Inflammatory macrophage (primary cell): ENCODE measurements around the gene RBBP7.

Source experiments
- DNase-seq, 2 donors: peaks; one replicate each; pipeline ENCODE4 v3.0.0-alpha.2; 2020 to 2022
- total RNA-seq, 18 experiments: gene quantifications; one replicate each; lab custom pipeline; 2026; ENCODE audit warnings: mixed read lengths in 6 of 18, inconsistent platforms in 2 of 18; lab: John Stamatoyannopoulos, UW

RBBP7 gene
- 39.8 to 149 (median 94.0) reads per million in 18 experiments for total RNA-seq

DNA sequence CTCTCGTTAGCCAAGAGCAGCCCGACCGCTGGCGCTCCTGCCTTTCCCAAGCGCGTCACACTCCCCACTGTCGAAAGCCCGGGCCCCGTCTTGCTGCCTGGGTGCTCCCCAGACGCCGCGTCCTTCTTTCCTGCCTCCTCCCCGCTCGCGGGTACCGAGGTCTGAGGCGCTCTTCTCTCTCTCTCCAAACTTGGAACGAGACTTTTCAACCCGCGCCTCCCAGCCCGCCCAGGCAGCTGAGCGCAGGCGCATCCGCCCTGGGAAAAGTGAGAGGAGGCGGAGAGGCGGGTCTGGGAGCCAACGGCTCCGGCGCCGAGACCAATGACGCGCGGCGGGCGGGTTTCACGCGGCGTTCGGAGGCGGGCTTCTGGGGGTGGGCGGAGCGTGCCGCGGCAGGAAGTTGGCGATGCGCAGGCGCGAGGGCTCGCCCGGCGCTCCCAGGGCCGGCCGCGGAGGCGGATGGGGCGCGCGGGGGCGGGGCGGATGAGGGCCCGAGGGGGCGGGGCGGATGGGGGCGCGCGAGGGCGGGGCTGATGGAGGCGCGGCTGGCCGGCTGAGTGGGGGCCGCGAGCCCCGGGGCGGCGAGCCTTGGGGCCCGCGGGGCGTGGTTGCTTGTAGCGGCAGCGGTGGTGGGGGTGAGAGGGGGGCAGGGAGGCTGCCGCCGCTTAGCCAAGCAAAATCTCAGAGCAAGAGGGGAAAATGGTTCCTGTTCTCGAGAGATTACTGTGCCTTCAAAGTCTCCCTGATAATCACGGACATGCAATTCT, at the start of gene RBBP7:
RBBP7 (minus strand) TSS at position 268 of the 767 bp plus-strand sequence. CDS start 309 bp downstream, outside the sequence.
- DNase-seq, result peak; percentile 91 to 92

DNA sequence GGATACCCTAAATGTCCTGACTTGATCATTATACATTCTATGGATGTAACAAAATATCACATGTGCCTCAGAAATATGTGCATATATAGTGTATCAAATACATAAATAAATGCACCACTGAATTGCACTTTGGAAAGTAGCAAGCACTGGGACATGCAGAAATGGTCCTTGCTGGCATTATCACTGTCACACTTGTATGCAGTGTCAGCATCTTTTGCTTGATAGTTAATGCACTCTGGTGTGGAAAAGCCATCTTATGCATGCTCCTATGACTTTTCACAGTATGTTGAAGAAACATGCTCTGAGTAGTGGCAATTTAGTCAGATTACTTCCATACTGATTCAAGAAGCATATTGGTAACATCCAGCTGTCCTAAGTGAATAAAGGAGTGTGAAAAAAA, 48.8 kb upstream of the RBBP7 start:
- no peak for DNase-seq

DNA sequence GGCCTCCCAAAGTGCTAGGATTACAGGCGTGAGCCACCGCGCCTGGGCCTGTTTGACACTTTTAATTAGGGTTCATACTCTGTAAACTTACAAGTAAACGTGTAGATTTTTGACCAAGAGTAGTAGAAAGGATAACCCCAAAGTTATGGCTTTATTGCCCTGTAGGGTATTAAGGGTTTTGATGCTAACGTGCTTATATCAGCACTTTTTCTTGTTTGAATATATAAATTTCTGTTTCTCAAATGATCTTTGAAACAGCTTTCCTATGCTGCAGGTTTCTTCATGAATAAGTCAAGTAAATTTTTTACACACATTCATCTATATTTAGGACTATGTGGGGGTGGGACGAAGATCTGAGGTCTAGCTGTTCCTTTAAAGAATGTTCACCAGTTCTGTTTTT, 47.0 kb upstream of the RBBP7 start:
- no peak for DNase-seq

DNA sequence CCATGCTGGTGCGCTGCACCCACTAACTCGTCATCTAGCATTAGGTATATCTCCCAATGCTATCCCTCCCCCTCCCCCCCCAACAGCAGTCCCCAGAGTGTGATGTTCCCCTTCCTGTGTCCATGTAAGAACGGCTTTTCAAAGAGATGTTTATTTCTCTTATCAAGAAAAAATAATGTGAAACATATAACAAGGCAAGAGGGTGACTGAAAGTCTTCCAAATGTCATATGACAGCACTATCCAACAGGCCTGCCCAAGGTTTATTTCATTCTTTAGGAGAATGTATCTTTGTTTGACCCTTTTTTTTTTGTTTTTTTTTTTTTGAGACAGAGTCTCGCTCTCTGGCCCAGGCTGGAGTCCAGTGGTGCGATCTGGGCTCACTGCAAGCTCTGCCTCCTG, 46.4 kb upstream of the RBBP7 start:
- DNase-seq, result no peak

DNA sequence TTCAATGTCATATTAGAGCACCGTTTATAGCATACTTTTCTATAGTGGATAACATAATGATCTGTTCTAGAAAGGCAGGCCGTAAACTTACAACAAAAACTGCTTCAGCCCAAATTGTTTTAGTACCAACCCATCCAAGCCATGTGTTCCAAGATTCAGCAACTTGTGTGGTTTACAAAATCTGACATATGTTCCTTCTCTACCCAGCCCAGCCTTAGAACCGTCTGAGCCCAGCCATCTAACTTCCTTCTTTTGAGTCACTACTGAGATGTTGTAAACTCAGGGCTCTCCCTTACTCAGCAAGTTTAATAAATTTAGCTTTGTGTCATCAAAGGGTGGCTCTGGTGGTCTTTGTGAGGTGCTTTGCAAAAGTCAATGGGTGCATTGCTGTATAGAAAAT, 43.9 kb upstream of the RBBP7 start:
- peak; percentile 77 to 83 for DNase-seq

DNA sequence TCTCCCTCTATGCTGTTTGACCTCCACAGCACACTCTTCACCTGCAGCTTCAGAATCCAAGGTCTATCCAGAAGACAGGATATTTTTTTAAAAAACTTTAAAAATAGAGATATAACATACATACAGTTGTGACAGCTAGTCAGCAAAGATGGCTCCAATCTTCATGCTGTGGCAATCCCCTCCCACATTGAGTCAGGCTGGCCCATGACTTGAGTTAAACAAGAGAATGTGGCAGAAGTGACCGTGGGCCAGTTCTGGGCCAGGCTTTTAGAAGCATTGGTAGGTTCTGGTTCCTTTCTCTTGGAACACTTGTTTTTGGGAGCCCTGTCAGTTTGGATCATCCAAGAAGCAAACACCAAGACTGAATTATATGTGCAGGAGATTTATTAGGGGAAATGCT, 40.2 kb upstream of the RBBP7 start:
- peak; percentile 35 to 66 for DNase-seq

DNA sequence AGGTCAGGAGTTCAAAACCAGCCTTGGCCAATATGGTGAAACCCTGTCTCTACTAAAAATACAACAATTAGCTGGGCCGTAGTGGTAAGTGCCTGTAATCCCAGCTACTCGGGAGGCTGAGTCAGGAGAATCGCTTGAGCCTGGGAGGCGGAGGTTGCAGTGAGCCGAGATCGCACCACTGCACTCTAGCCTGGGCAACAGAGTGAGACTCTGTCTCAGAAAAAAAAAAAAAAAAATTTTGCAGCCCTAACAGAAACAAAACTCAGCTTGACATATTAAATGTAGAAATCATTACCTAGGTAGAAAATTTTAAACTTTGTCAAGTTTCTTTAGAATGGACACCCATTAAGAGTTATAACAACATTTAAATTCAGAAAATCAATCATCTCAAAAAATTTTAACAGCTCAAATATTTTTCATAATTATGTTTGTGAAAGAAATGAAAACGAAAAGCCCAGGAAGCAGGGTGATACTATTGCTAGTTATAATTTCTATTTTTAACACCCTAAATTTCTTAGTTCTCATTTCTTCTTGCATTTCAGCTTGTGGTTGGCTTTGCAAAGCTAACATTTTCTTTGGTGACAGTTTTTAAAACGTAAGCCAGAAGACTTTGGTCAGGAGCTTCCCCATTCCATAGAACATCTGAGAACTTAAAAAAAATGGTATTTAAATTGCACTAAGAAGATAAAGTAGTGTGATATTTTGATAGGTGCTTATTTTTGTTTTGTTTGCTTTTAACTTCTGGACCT, 33.3 kb upstream of the RBBP7 start:
- peak; percentile 48 to 68 for DNase-seq

DNA sequence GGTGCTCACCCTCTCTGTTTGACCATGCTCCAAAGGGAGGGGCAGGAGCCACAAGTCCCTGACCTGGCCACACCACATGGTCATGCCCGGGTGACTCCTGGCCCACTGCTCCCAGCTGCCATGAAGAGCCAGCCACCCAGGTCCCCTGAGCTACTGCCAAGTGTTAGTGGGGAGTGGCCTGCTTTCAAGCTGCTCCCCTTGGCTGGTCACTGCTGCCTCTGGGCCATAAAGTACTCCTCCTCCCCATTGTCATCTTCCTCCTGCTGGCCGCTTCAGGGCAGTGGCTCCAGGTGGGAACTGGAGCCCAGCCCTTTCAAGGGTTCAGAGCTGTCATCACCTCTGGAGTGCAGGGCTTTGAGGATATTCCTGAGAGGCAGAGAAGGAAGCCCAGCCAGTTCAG, 27.3 kb upstream of the RBBP7 start:
- DNase-seq, result no peak

DNA sequence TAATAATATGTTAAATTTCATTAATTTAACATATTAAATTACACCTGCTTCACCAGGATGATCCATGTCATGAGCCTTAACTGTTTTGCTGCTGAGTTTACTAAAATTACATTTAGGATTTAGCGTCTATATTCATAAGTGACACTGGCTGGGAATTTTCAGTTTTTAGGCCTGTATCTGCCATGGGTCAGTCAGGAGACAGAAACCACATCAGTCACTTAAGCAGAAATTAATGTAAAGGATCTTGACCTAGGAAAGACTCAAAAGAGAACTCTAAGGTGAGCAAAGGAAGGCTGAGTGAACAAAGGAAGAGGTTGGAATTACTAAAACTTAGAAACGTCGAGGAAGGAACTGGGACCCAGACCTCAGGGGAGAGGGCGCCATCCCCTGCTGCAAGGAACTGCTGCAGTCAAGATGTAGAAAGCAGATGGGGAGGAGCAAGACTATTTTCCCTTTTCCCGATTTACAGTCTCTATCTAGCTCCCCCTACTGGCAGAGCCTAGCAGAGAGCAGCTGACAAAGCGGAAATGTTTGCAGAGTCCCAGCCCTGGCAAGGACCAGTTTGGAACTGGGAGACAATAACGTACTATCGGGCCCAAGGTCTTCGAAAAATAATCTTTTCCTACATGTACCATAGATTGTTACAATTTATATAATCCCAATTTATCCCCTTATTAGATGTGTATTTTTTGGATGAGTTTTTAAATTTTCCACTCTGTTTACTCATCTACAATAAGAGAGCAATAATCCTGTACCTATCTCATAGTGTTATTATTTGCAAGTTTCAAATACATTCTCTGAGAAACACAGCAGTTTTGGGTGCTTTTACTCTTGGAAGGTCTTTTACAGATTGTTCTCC, 22.6 kb upstream of the RBBP7 start:
- DNase-seq, result peak; percentile 79 to 82

DNA sequence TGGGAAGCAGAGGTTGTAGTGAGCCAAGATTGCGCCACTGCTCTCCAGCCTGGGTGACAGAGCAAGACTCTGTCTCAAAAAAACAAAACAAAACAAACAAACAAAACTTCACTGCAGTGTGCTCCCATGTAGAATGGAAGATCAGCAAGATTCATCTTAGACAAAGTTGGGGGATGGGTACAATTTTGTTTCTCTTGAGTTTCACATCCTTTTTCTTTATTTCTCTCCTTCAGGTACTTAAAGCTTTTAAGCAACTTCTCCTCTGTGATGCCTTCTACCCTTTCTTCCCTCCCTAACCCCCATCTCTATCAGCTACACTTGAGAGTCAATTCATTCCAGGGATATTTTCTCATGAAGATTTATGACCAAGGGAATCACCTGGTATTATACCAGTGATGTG, 15.5 kb upstream of the RBBP7 start:
- DNase-seq, result no peak

DNA sequence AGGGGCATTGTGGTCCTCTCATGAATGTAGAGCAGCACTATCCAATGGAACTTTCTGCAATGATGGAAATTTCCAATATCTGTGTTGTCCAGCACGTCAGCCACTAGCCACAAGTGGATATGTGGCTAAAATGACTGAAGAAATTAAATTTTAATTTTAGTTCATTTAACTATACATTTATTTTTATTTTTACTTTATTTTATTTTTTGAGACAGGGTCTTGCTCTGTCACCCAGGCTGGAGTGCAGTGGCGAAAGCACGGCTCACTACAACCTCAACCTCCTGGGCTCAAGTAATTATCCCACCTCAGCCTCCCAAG, 13.3 kb upstream of the RBBP7 start:
- DNase-seq, result no peak

DNA sequence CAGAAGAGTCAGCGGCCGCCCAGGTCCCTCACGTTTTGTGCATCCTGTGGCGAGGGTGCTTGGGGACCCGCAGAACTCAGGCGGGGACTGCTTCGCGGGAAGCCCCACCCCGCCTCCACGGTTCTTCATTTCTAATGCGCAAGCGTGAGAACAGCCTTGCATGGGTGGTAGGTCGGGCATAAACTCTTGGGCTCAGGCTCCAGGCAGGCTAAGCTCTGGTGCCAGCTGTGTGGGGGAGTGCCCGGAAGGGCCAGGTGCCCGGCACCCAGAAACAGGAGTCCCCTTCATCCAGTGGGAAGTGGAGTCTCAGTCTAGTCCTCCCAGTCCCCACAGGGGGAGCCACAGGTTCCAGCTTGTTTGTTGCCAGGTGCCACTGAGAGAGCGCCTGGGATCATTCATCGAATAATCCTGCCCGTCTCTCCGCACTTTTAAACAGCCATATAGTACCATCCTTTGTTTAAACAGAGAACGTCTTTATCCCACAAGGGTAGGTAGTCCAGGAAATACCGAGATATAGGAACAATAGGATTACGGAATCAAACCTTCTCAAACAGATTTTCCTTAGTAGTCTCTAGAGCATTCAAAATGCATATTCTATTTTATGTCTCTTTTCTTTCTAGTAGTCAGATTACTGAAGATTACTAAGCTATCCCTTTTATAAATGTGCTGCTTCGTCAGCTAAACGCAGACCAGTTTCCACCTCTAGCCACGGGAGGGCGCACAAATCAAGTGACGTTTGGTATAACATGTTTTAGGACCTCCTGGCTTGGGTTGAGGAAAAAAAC, 12.7 kb upstream of the RBBP7 start:
- DNase-seq, result peak; percentile 61 to 69

DNA sequence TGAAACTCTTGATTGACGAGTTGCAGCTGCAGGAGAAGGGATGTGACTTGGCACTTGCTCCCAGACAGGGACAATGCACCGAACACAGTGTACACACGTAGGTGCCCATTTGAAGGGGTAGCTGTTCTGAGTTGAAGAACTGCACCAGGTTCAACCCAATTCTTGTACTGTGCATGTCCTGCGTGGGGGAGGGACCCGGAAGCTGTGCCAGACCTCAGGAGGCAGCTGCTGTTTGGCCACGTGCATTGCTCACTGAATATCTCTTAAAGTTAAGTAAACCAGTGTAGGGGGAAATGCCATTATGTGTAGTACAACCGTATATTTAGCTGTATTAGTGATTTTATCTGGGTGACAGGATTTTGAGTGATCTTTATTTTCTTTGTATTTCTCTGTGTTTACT, 12.0 kb upstream of the RBBP7 start:
- peak; percentile 10 to 47 for DNase-seq

DNA sequence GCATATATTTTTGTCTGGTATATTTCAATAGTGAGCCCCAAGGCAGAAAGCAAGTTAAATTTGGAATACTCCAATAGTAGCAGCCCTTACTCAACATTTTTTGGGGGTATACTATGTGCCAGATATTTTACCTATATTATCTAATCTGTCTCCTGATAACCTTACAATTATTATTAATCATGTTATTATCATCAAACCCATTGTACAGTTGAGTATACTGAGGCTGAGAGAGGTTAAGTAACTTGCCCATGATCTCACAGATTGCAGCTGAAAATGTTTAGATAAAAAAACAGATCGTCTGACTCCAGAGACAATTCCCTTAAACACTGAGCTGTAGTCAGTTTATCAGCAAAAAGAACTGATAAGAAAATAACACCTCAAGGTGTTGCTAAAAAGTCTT, 6.5 kb upstream of the RBBP7 start:
- no peak for DNase-seq

DNA sequence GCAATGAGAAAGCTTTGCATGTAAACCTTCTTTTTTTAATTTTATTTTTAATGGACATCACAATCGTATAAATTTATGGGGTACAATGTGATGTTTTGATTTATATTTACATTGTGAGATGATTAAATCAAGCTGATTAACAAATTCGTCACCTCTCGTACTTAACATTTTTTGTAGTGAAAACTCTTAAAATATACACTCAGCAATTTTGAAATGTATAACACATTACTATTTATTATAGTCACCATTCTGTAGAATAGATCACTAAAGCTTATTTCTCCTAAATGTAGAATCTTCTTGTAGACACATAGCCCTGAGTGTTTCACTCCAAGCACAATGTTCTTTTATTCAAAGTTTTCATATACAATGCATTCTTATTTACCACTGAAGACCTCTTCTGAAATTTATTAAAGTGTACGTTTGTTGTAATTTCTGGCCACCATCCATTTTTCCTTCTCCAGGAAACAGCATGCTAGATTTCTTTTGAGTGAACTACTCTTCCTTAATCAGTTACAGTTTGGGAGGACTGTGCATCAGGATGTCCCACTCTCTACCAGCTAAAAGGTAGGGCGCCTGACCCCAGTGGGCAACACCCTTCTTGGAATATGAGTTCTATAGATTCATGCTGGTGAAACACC, 4.4 kb upstream of the RBBP7 start:
- no peak for DNase-seq

DNA sequence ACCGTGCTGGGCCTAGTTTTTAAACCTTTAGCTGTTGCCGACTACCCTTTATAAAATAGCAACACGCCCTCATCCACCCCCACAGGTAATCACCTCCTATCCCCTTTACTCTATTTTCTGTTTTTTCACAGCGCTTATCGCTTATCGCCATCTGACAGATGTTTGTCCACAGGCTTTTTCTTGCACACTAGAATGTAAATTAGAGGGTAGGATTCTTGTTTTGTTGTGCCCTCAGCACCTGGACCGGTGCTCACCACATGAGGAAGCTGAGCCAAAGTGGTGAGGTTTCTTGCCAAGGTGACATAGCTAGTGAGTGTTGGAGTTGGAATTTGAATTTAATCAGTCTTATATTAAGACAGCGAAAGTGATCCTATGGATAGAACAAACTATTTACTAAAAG, 2.9 kb upstream of the RBBP7 start:
- no peak for DNase-seq

DNA sequence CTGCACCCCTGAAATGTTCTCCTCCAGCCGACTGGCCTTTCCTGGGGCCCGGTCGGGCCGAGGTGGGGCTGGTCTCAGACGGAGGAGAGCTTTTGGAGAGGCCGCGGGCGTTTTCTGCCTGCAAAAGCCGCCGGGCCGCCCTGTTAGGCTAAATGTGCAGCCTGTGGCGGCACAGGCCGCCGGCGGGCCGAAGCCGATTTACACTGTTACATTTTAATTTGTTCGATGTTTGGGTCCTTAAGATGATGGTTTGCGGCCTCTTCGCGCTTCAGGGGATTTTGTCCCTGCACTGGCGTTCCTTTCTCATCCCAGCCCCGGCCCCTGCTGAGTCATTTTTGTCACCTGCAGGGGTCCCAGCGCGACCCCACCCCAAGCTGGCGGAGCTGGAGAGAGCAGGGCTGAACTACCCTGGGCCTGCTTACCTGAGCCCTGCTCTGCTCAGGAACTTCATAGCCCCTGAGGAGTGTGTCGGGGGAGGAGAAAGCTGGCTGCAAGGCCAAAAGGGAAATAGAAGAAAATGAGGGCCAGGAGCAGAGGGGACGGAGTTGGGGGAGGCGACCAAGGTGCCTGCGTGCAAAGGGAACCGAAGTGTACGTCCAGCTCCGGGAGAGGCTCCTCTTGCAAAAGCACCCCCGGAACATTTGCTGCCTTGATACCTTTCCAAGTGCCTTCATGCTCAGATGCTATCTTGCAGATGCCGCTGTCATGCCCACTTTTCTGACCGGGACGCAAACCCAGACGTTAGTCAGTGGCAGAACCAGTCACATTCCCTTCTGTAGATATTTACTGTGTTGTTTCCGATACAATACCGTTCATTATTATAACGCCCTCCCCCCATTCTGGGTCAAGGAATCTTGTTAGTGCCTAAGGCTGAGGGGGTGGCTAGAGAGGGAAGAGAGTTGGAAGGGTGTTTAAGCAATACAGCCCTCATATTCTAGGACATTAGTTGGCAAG, 977 bp upstream of the RBBP7 start:
- peak in 1 of 2 donors; percentile 21 for DNase-seq

DNA sequence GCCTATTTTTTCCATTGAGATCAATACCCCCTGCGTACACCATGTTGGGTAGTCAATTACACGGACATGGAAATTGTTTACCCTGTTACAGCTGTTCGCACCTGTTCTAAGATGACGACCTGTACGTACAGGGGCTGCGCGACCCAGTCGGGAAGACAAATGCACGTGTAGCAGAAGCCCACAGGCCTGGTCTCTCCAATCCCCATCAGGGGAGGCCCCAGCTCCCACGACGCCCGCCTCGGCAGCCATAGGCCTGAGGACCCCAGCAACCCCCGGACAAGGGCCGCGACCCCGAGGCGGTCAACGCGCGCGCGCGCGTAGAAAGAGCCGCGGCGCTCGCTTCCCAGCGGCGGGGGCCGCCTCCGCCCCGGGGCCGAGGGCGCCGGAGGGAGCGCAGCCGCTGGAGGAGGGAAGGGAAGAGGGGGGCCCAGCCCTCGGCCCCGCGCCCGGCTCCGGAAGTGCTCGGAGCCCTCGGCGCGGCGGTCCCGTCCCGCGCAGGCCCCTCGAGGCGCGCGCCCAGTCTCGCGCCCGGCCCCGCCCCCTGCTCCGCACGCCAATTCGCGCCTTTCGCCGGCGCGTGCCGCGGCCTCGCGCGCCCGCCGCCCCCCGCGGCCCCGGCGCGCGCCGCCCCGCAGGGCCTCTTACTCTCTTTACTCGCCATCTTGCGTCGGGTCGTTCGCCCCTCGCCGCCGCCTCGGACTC, 618 bp downstream of the RBBP7 start:
- peak in 1 of 2 donors; percentile 44 for DNase-seq

DNA sequence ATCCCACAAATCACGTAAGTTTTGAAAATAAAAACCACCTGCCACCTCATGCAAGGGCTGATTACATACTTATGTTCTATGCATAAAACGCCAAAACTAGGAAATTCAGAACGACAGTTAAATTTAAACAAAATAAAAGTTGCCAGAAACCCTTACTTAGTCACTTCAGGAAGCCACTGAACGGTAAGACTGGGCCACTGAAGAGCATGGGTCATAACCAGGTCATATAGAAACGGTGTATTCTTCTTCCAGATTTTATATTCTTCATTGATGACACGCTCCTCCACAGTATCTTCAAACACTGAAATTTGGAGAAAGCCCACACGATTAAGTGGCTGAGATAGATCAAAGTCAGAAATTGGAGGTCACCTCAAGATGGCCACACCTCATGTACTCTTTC, 1.2 kb downstream of the RBBP7 start:
- no peak for DNase-seq

DNA sequence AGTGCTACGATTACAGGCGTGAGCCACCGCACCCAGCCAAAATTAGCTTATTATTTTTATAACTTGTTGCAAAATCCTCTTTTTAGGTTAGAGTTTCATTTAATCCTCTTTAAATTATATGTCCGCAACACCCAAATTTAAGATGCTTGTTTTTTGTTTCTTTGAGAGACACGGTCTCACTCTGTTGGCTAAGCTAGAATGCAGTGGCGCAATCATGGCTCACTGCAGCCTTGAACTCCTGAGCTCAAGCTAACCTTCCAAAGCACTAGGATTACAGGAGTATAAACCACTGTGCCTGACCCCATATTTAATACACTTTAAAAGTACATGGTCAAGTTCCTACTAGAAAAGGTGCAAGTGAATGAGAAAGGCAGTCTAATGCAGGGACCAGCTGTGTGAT, 2.2 kb downstream of the RBBP7 start:
- DNase-seq, result no peak
